Measurements from ENCODE around the gene ZCCHC10.
"Not testable (repeated sequence)": the region's sequence is repeated elsewhere in the genome, so short reads cannot be mapped to it uniquely, and the experiment has no call there.

Gene ZCCHC10

DNA sequence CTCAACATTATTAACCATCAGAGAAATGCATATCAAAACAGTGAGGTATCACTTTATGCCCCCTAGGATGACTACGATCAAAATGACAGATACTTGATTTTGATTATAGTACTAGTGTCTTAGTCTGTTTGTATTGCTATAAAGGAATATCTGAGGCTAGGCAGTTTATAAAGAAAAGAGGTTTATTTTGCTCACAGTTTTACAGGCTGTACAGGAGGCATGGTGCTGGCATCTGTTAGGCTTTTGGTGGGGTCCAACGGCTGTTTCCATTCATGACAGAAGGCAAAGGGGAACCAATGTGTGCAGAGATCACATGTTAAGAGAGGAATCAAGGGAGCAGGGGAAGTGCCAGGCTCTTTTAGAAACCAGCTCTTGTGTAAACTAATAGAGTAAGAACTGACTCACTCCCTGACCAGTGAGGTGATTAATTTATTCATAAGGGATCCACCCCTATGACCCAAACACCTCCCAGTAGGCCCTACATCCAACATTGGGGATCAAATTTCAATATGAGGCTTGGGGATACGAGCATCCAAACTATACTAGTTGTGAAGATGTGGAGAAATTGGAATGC lies 46.9 kb downstream of the ZCCHC10 start:
- DNase-seq (ENCODE audit: low read depth, low spot score) = no peak

DNA sequence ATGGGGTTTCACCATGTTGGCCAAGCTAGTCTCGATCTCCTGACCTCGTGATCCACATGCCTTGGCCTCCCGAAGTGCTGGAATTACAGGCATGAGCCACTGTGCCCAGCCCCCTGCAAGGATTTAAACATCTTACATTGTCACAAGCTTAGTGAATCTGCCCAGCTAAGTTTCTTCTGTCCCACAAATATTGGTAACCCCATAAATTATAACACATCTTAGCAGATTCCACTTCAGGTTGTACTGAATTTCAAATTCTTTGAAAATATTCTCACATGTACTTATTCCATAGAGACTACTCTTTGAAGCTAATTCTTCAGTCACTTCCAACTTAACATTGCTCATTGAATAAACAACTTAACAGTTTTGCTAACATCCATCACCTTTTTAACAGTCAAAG lies 49.5 kb downstream of the ZCCHC10 start:
- DNase-seq (ENCODE audit: low read depth, low spot score) = no peak

DNA sequence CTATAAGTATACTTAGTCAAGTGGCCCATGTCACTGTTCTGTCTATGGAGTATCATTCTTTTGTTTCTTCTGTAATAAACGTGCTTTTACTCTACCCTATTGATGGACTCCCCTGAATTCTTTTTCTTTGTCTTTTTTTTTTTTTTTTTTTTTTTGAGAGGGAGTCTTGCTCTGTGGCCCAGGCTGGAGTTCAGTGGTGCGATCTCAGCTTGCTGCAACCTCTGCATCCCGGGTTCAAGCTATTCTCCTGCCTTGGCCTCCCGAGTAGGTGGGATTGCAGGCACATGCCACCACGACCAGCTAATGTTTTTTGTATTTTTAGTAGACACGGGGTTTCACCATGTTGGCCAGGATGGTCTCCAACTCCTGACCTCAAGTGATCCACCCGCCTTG lies 53.9 kb downstream of the ZCCHC10 start:
- not testable (repeated sequence) for DNase-seq (ENCODE audit: low read depth, low spot score)

DNA sequence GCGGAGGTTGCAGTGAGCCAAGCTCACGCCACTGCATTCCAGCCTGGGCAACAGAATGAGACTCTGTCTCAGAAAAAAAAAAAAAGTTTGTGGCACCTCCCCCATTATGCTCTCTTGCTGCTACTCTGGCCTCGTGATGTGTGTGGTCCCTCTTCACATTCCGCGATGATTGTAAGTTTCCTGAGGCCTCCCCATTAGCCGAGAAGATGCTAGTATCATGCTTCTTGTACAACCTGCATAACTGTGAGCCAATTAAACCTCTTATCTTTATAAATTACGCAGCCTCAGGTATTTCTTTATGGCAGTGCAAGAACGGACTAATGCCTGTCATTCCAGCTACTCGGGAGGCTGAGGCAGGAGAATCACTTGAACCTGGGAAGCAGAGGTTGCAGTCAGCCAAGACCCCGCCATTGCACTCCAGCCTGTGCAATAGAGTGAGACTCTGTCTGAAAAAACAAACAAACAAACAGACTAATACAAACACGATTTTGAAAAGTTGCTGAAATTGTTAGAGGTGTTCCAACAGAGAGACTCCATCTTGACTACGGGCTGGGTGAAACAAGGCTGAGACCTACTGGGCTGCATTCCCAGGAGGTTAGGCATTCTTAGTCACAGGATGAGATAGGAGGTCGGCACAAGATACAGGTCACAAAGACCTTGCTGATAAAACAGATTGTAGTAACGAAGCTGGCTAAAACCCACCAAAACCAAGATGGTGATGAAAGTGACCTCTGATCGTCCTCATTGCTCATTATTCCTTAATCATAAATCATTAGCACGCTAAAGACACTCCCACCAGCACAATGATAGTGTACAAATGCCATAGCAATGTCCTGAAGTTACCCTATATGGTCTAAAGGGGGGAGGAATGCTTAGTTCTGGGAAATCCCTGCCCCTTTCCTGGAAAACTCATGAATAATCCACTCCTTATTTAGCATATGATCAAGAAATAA lies 54.6 kb downstream of the ZCCHC10 start:
- peak; percentile 56 for DNase-seq (ENCODE audit: low read depth, low spot score)

DNA sequence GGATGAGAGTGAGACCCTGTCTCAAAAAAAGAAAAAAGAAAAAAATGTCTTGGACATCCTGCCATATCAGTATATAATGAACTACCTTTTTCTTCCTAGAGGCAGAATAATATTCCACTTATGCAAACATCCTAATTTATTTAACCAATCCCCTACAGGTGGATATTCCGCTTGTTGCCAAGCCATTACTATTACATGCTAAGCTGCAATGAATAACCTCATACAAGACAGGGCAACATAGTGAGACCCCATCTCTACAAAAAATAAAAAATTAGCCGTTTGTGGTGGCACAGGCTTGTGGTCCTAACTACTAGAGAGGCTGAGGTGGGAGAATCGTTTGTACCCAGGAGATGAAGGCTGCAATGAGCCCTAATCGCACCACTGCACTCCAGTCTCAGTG lies 61.2 kb downstream of the ZCCHC10 start:
- DNase-seq (ENCODE audit: low read depth, low spot score) = no peak

DNA sequence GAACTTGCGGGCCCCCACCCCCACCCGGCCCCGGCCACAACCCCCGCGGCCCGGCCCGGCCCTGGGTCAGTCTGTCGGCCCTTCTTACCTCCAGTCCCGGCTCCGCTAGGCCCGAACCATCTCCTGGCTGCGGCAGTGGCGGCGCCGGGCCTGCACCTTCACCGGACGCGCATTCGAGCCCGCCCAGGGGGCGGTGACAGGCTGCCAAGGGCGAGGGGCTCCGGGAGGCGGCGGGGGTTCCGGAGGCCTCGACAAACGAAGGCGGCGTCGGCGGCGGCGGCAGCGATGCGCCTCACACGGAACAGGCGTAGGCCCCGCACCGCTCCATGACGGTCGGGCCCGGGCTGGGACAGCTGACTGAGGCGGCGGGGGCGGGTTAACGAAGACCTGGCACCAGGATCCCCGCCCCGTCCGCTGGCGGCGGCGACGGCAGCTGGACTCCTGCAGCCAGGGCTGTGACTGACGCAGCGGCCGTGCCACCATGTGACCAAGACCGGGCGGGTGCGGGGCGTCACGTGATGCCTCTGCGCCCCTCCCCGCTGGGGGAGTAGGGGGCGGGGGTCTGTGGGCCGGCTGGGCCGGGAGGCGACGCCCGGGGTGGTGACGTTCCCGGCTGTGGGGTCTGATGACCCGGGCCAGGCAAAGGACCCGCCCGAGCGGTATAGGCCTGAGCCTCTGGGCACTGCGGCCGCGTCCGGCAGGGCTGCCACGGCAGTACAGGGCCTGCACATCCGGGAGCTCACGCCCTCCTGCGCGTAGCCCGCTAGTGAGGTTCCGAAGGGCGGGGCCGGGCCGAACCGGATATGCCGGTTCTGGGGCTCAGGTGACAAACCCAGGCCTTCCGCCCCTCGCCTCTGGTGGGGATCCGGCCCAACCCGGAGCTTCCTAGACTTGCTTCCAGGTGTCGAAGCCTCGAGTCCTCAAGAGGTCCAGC lies 62.9 kb downstream of the ZCCHC10 start, which contains the start of gene AFF4:
TSS of gene AFF4 (minus strand) at position 464 of the 934 bp plus-strand sequence. CDS start 26,445 bp downstream, outside the sequence.
- DNase-seq (ENCODE audit: low read depth, low spot score) = peak; percentile 97

DNA sequence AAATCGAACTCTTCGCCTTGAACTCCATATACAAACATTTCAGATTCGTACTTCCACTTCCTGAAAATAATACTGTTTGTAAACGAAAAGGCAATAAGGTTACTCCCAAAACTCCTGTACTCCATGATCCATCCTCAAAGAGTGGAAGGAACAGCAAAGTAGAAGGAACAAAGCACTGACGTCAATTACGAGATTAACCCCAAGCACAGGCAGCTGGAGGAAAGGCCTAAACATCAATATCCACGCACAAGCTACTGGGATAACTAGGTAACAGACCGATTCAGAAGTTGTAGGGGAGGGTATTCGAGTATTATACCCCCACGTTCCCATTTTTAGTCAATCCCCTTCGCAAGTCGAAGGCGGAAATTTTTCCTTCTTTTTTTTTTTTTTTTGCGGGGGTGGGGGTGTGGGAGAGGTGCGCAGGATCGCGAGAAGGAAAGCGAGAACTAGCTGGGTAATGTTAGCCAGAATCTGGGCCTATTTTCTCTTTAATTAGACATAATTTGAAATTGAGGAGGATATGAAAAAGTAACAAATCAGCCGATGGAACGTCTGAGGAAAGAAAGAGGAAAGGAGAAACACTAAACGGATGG lies 63.8 kb downstream of the ZCCHC10 start:
- DNase-seq (ENCODE audit: low read depth, low spot score) = peak; percentile 76

DNA sequence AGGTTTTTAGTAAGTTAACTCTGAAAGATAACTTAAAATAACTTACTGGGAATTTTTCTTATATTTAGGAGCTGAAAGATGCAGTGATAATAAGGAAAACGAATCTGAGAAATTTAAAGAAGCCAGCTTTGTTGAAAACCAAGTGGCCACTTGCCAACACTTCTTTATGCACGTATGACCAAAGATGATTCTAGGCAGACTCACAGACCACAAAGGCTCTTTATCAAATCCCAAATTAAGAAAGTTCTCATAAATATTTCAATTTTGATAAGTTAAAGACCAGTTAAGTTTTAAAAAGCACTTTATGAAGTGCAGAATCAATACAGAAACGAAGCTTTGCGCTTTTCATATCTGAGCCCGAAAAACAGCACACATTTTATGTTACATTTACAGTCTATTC lies 64.5 kb downstream of the ZCCHC10 start:
- DNase-seq (ENCODE audit: low read depth, low spot score) = no peak

DNA sequence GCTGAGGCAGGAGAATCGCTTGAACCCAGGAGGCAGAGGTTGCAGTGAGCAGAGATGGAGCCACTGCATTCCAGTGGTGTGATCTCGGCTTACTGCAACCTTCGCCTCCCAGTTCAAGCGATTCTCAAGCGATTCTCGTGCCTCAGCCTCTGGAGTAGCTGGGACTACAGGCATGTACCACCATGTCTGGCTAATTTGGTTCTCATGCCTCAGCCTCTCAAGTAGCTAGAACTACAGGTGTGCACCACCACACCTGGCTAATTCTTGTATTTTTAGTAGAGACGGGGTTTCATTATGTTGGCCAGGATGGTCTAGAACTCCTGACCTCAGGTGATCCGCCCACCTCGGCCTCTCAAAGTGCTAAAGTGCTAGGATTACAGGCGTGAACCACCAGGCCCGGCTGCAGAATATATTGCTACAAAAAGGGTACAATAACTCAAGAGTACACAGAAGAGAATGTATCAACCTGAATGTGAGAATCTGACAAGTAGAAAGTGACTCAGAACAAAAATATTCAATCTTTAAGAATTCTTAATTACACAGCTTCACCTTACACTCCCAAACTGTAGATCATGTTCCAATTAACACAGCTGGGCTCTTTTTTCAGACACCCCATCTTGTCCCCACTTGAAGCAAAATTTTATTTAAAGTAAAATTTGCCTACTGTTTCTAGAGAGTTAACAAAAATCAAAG lies 65.1 kb downstream of the ZCCHC10 start:
- DNase-seq (ENCODE audit: low read depth, low spot score) = not testable (repeated sequence)

DNA sequence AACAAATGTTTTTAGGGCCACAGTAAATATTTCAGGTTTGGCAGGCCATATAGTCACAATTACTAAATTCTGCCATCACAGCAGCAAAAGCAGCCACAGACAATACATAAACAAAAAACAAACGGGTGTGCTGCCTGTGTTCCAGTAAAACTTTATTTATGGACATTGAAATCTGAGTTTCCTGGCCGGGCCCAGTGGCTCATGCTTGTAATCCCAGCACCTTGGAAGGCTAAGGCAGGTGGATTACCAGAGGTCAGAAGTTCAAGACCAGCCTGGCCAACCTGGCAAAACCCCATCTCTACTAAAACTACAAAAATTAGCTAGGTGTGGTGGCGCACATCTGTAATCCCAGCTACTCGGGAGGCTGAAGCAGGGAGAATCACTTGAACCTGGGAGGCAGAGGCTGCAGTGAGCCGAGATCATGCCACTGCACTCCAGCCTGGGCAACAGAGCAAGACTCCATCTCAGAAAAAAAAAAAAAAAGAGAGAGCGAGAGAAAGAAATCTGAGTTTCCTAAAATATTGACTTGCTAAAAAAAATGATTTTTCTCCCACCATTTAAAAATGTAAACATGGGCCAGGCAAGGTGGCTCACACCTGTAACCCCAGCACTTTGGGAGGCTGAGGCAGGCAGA lies 70.1 kb downstream of the ZCCHC10 start:
- not testable (repeated sequence) for DNase-seq (ENCODE audit: low read depth, low spot score)

DNA sequence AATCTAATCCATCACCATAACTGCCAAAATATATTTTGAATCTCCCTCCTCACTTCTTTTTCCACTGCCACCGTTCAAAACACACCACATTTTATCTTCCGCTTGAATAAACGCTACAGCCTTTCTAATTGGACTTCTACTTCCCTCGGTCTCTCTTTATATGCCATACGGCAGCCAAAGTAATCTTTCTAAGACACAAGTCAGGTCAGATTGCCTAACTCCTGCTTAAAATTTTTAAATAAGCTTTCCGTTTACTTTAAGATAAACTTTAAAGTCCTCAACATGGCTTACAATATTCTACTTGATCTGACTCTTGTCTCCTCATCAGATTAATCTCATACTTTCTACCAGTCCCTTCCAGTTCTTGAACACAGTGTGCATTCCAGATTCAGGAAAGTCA lies 72.6 kb downstream of the ZCCHC10 start:
- no peak for DNase-seq (ENCODE audit: low read depth, low spot score)

DNA sequence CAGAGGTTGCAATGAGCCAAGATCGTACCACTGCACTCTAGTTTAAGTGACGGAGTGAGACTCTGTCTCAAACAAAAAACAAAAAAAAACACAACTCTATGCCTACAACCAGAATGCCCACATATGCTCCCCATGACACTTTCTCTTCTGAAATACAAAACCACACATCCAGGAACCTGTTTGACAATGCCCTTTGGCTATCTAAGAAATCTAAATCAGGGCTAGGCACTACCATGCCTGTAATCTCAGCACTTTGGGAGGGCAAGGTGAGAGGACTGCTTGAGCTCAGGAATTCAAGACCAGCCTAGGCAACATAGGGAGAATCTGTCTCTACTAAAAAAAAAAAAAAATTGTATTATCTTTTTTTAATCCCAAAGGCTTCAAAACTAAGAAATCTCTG lies 73.5 kb downstream of the ZCCHC10 start:
- DNase-seq (ENCODE audit: low read depth, low spot score) = no peak

DNA sequence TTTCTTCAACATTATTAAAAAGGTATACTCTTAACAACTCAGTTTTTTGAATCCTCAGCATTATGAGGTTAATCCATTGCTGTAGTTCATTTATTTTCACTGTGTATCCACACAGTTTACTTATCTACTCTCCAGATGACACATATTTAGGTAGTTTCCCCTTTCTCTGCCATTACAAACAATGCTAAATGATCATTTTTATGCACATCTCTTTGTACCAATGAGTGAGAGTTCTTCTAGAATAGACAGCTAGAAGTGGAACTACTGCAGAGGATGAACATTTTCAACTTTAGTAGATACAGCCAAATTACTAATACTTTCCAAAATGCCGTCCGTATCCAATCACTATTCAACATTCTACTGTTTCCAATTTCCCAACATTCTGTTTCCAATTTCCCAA lies 74.5 kb downstream of the ZCCHC10 start:
- no peak for DNase-seq (ENCODE audit: low read depth, low spot score)

DNA sequence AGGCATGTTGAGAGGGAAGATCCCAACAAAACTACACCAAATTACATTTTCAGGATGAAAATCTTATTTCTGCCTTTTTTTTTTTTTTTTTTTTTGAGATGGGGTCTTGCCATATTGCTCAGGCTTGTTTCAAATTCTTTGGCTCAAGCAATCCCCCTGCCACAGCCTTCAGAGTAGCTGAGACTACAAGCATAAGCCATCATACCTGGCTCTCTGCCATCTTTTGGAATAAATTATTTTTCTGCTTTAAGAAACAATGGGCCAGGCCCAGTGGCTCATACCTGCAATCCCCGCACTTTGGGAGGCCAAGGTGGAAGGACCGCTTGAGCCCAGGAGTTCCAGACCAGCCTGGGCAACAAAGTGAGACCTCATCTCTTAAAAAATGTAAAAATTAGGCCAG lies 77.2 kb downstream of the ZCCHC10 start:
- no peak for DNase-seq (ENCODE audit: low read depth, low spot score)

DNA sequence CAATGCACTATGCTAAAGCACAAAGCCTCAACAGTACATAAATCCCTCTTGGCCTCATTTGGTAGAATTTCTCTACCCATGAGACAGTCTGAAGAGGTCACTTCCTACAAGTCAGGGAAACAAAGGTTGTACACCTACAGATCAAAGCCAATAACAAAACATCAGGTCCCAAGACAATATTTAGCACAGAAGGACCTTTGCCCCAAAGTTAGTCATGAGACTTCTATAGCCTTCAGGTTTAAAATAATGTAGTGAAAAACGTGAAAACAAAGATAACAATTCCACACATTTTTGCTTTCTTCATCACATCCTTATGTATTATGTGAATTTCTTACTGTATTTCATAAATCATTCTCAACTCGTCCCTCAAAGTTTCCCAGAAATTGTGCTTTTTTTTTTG lies 78.7 kb downstream of the ZCCHC10 start:
- DNase-seq (ENCODE audit: low read depth, low spot score) = no peak
